GM12872 (cell line): ENCODE results near the gene ISL1.

ENCODE experiments used
- TF ChIP-seq, protein P1 (sequence below): IDR thresholded peaks from 3 replicates; pipeline ENCODE4 v1.5.1; 2011; ENCODE audit warnings: low read depth, mild to moderate bottlenecking, low read length, moderate library complexity; ENCODE audit not compliant: insufficient read depth

ISL1 gene

DNA sequence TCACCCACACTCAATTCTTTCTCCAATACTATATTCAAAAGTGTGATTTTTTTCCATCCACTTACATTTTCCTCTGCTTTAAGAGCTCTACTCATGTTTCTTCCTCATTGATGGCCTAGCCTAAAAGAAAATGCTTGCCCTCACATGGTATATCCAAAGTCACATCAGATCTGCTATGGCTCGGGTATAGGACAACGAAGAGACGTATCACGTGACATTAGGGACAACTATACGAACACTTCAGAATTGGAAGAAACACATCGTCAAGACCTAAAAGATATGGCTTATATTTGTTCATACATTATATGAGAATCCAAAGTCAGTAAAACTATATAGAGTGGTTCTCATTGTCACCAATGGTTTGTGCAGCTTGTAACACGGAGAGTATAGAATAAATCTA lies 8.2 kb upstream of the ISL1 start:
- TF ChIP-seq, protein P1, sequence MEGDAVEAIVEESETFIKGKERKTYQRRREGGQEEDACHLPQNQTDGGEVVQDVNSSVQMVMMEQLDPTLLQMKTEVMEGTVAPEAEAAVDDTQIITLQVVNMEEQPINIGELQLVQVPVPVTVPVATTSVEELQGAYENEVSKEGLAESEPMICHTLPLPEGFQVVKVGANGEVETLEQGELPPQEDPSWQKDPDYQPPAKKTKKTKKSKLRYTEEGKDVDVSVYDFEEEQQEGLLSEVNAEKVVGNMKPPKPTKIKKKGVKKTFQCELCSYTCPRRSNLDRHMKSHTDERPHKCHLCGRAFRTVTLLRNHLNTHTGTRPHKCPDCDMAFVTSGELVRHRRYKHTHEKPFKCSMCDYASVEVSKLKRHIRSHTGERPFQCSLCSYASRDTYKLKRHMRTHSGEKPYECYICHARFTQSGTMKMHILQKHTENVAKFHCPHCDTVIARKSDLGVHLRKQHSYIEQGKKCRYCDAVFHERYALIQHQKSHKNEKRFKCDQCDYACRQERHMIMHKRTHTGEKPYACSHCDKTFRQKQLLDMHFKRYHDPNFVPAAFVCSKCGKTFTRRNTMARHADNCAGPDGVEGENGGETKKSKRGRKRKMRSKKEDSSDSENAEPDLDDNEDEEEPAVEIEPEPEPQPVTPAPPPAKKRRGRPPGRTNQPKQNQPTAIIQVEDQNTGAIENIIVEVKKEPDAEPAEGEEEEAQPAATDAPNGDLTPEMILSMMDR = no peak

DNA sequence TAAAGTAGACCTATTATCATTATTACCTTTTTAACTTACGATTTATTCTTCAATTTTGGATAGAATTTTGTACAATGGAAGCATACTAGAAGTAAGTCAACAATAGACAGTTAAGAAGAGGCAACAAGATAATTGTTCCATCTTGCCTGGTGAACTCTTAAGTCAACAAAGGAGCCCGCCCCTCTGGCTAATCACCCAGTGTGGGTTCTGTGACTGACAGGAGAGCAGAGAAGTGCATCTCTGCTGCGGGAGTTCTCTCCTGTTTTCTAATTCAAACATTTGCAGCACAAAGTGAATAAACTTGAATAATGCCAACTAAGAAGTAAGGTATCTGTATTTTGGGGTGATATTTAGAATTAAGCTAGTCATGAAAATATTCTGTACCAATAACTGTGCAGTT lies 6.7 kb upstream of the ISL1 start:
- TF ChIP-seq, protein P1 = no peak

DNA sequence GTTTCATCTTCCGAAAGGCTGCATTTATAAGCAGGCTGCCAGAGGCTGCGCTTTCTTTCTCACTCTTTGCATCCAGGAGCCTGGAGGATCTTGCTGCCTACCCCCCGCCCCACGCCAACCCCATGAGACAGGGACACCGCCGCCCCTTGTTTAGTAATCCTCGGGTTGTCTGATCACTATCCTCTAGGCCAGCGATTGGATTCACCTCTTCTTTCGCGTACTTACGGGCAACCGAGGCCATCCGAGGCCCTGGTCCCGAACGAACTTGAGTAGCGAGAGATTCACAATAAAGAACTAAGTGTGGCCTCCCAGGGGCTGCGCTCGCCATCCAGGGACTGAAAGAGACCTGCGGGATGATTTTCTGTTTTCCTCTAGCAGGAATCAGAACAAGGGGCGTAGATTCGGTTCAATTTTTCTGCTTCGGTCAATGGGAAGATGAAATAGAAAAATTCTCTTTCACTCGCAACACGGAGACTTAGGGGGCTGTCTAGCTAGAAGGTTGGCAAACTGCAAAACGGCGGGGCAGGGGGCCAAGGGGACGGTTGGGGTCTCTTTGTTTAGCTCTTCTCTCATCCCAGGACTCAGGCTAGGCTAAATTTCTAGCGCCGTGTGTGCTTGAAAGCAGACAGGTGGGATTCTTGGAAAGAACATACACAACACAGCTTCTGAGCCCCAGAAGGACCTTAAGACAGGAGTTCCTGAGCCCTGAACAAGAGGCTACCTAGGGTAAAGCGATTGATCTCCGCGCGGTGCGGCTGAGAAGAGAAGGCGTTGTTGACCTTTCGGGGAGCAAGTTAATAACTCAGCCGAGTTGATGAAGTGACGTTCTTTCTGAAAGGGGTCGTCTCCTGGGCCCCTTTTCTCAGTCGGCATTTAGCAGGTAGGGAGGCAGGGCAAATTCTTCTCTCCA lies 5.8 kb upstream of the ISL1 start:
- TF ChIP-seq, protein P1 = no peak

DNA sequence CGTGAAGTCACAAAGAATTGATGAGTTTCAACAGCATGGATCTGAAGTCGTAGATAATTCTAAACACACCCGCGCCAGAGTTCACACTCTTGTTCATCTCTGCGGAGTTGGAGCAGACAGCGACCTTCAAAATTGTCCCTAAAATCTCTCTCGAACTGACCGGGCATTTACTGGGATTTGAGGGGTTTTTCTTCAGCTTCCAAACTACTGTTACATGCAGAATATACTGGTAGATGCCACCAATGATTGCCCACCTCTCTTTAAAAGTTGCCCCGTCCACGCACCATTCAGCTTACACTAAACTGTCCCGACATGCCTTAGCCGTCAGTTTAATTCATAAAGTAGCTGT lies 5.2 kb upstream of the ISL1 start:
- TF ChIP-seq, protein P1 = no peak

DNA sequence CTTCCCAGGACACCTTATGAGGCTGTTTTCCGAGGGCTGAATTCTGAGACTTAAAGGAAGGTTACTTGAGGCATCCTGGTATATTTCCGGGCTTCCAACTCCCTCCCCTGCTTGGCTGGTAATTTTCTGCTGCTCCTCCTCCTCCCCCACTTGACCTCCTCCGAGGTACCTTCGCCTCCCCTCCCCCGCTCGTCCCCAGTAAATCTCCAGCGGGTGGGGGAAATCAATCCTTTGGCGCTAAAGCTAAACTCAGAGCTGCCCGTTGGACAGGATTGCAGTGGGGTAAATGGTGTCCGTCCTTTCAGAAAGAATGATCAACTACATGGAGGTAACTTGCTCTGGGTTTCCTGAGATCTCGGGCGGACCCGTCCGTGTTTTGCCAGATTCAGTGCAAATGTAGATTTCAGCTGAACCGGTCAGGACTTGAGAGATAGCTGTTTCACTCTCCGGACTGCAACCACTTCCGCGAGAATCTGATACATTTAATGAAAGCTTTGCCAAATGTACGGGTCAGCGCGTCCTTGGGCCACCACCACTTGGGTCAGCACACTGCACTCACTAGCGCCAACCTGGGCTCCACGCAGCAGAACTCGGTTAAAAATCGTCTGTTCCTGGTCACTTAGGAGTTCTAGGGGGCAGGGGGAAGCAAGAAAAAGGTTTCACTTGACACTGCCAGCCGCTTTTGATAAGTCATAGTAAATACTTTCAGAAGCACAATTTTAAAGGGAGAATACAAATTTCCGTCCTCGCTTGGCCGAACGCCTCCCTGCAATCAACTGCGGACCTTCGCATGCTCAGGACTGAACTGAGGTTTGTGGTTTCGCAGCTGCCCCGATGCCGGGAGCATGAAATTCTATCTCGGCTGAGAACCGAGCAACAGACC lies 4.6 kb upstream of the ISL1 start:
- TF ChIP-seq, protein P1 = no peak

DNA sequence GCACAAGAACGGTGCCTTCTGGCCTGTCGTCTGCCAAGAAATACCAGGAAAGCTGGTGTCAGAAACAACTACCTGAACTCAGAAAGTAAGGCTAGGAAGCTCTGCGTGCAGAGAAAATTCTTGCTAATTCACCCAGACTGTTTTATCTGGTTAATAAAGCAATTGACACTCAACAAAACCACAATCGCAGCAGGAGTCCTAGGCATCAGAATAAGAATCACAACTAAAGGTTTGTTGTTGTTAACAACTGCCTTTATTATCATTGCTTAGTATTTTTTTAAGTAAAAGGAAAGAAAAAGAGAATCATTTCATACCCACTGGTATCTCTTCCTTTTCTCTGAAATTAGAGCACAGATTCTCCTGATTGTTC lies 3.9 kb upstream of the ISL1 start:
- TF ChIP-seq, protein P1 = no peak

DNA sequence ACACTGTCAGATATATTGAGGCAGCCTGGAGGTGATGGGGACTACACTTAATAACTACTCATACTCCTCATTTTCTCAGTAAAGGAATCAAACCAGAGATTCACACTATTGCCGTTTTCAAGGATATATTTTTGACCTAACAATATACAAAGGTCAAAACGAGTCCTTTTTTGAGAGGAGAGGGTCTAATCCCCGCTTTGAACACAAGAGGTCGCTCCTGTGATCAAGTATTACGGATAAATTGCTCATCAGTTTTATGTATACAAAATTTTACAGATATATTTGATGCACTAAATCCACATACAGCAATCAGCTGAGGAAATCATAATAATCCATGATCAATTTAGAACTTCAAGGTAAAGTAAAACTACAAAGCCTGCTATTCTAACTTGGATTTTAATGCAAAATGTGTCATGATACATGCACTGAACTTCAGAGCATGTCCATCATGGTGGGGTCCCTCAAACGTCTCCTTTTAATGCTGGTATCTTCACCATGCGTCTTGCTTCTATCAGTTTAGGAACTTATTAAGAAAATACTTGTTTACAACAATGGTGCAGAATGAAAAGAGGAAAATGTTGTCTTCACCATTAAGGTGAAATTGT lies 2.5 kb upstream of the ISL1 start:
- TF ChIP-seq, protein P1 = peak; percentile 61
